Measurements from ENCODE around the gene MN1.

Gene MN1

GRCh38 chr22:27731621-27732020 lies 69.9 kb downstream of the MN1 start:
- H3K27me3 ChIP-seq (ENCODE audit: insufficient read depth, low read length, poor library complexity): no peaks in the 10 kb centered on the region
- H3K9ac ChIP-seq (ENCODE audit: low read length): no peak overlapping the region
- peaks cover 2% of the 10 kb centered on the region for H3K79me1 ChIP-seq (ENCODE audit: low read length)
- no peak overlapping the region for H3K18ac ChIP-seq (ENCODE audit: low read length)
- H4K8ac ChIP-seq (ENCODE audit: low read depth, low read length): no peak overlapping the region
- H3K23ac ChIP-seq (ENCODE audit: low read length): no peak overlapping the region
- peaks cover 8% of the 10 kb centered on the region for H3K4me1 ChIP-seq (ENCODE audit: control insufficient read depth, low read depth, low read length)
- no peak for DNase-seq
- H2BK5ac ChIP-seq (ENCODE audit: low read length): no peak overlapping the region
- H3K4me2 ChIP-seq (ENCODE audit: low read length): no peak overlapping the region
- no peak overlapping the region for H2AK5ac ChIP-seq (ENCODE audit: low read length)
- H4K5ac ChIP-seq (ENCODE audit: low read length): no peak overlapping the region
- no peak overlapping the region for H3K56ac ChIP-seq (ENCODE audit: low read length)
- no peak overlapping the region for H2BK15ac ChIP-seq (replicated peaks; ENCODE audit: low read depth)
- peaks cover 8% of the 10 kb centered on the region for H3K79me2 ChIP-seq (ENCODE audit: control insufficient read depth, insufficient read depth, low read length)
- WGBS (ENCODE audit: extremely low coverage, insufficient coverage, low lambda C conversion rate): no CpG with 5 or more reads among the region's 3 CpGs
- H3K4ac ChIP-seq (ENCODE audit: low read depth, low read length): no peak overlapping the region
- H3K36me3 ChIP-seq (ENCODE audit: control insufficient read depth, insufficient read depth, low read length): no peaks in the 10 kb centered on the region
- H3K27ac ChIP-seq (ENCODE audit: low read depth, low read length): no peak overlapping the region
- no peak overlapping the region for H2BK120ac ChIP-seq (ENCODE audit: low read depth, low read length)
- H3K4me3 ChIP-seq (ENCODE audit: low read length): no peak overlapping the region

GRCh38 chr22:27730641-27731433 lies 70.7 kb downstream of the MN1 start:
- Histone ChIP-seq H3K4me3 (ENCODE audit: low read length) (no peak overlapping the region), H2AK5ac (ENCODE audit: low read length) (no peak overlapping the region), H2BK15ac (replicated peaks; ENCODE audit: low read depth) (no peak overlapping the region), H2BK5ac (ENCODE audit: low read length) (no peak overlapping the region), H3K79me1 (ENCODE audit: low read length) (peaks cover 2% of the 10 kb centered on the region), H4K5ac (ENCODE audit: low read length) (no peak overlapping the region), H3K27me3 (ENCODE audit: insufficient read depth, low read length, poor library complexity) (no peaks in the 10 kb centered on the region), H3K36me3 (ENCODE audit: control insufficient read depth, insufficient read depth, low read length) (no peaks in the 10 kb centered on the region), H3K4me2 (ENCODE audit: low read length) (no peak overlapping the region), H3K9ac (ENCODE audit: low read length) (no peak overlapping the region), H3K23ac (ENCODE audit: low read length) (no peak overlapping the region), H3K27ac (ENCODE audit: low read depth, low read length) (no peak overlapping the region), H4K8ac (ENCODE audit: low read depth, low read length) (no peak overlapping the region), H3K4me1 (ENCODE audit: control insufficient read depth, low read depth, low read length) (peaks cover 10% of the 10 kb centered on the region), H3K18ac (ENCODE audit: low read length) (no peak overlapping the region), H3K56ac (ENCODE audit: low read length) (no peak overlapping the region), H3K4ac (ENCODE audit: low read depth, low read length) (no peak overlapping the region), H3K79me2 (ENCODE audit: control insufficient read depth, insufficient read depth, low read length) (peaks cover 6% of the 10 kb centered on the region), H2BK120ac (ENCODE audit: low read depth, low read length) (no peak overlapping the region)
- peak; percentile 83 for DNase-seq
- WGBS (ENCODE audit: extremely low coverage, insufficient coverage, low lambda C conversion rate): no CpG with 5 or more reads among the region's 9 CpGs

- Histone ChIP-seq H3K79me2 (ENCODE audit: control insufficient read depth, insufficient read depth, low read length) (peaks cover 7% of the 10 kb centered on the region), H3K18ac (ENCODE audit: low read length) (no peak overlapping the region), H3K27ac (ENCODE audit: low read depth, low read length) (no peak overlapping the region), H3K4ac (ENCODE audit: low read depth, low read length) (no peak overlapping the region), H2BK120ac (ENCODE audit: low read depth, low read length) (no peak overlapping the region), H2BK5ac (ENCODE audit: low read length) (no peak overlapping the region), H3K79me1 (ENCODE audit: low read length) (peaks cover 2% of the 10 kb centered on the region), H4K8ac (ENCODE audit: low read depth, low read length) (no peak overlapping the region), H3K9ac (ENCODE audit: low read length) (no peak overlapping the region), H3K23ac (ENCODE audit: low read length) (no peak overlapping the region), H3K4me1 (ENCODE audit: control insufficient read depth, low read depth, low read length) (peaks cover 10% of the 10 kb centered on the region), H3K36me3 (ENCODE audit: control insufficient read depth, insufficient read depth, low read length) (no peaks in the 10 kb centered on the region), H3K56ac (ENCODE audit: low read length) (peak overlapping the region; percentile 27), H3K27me3 (ENCODE audit: insufficient read depth, low read length, poor library complexity) (no peaks in the 10 kb centered on the region), H3K4me3 (ENCODE audit: low read length) (no peak overlapping the region), H2AK5ac (ENCODE audit: low read length) (no peak overlapping the region), H2BK15ac (replicated peaks; ENCODE audit: low read depth) (no peak overlapping the region), H4K5ac (ENCODE audit: low read length) (no peak overlapping the region), H3K4me2 (ENCODE audit: low read length) (no peak overlapping the region)
- WGBS (ENCODE audit: extremely low coverage, insufficient coverage, low lambda C conversion rate): no CpG with 5 or more reads among the region's 4 CpGs
- no peak for DNase-seq
Measured at GRCh38 chr22:27729246-27729645, 72.3 kb downstream of the MN1 start.

- Histone ChIP-seq H2BK120ac (ENCODE audit: low read depth, low read length) (no peak overlapping the region), H3K4me3 (ENCODE audit: low read length) (no peak overlapping the region), H3K18ac (ENCODE audit: low read length) (no peak overlapping the region), H3K4me2 (ENCODE audit: low read length) (no peak overlapping the region), H4K5ac (ENCODE audit: low read length) (peak overlapping the region; percentile 60), H3K79me1 (ENCODE audit: low read length) (peaks cover 2% of the 10 kb centered on the region), H3K4me1 (ENCODE audit: control insufficient read depth, low read depth, low read length) (peaks cover 10% of the 10 kb centered on the region), H3K27me3 (ENCODE audit: insufficient read depth, low read length, poor library complexity) (no peaks in the 10 kb centered on the region), H2BK5ac (ENCODE audit: low read length) (peak overlapping the region; percentile 24), H2BK15ac (replicated peaks; ENCODE audit: low read depth) (no peak overlapping the region), H3K9ac (ENCODE audit: low read length) (peak overlapping the region; percentile 24), H4K8ac (ENCODE audit: low read depth, low read length) (no peak overlapping the region), H3K56ac (ENCODE audit: low read length) (peak overlapping the region; percentile 81), H3K23ac (ENCODE audit: low read length) (no peak overlapping the region), H3K79me2 (ENCODE audit: control insufficient read depth, insufficient read depth, low read length) (peaks cover 9% of the 10 kb centered on the region), H3K4ac (ENCODE audit: low read depth, low read length) (no peak overlapping the region), H3K27ac (ENCODE audit: low read depth, low read length) (no peak overlapping the region), H2AK5ac (ENCODE audit: low read length) (peak overlapping the region; percentile 52), H3K36me3 (ENCODE audit: control insufficient read depth, insufficient read depth, low read length) (no peaks in the 10 kb centered on the region)
- WGBS (ENCODE audit: extremely low coverage, insufficient coverage, low lambda C conversion rate): no CpG with 5 or more reads among the region's 4 CpGs
- DNase-seq: no peak
Measured at GRCh38 chr22:27727673-27728451, 73.7 kb downstream of the MN1 start.

GRCh38 chr22:27726686-27727449 lies 74.7 kb downstream of the MN1 start:
- Histone ChIP-seq H3K23ac (ENCODE audit: low read length) (no peak overlapping the region), H3K27ac (ENCODE audit: low read depth, low read length) (no peak overlapping the region), H3K4me1 (ENCODE audit: control insufficient read depth, low read depth, low read length) (peaks cover 10% of the 10 kb centered on the region), H3K79me1 (ENCODE audit: low read length) (peaks cover 2% of the 10 kb centered on the region), H2AK5ac (ENCODE audit: low read length) (peak overlapping the region; percentile 52), H2BK5ac (ENCODE audit: low read length) (peak overlapping the region; percentile 58), H2BK15ac (replicated peaks; ENCODE audit: low read depth) (no peak overlapping the region), H3K4ac (ENCODE audit: low read depth, low read length) (no peak overlapping the region), H3K4me3 (ENCODE audit: low read length) (no peak overlapping the region), H3K9ac (ENCODE audit: low read length) (peak overlapping the region; percentile 24), H3K56ac (ENCODE audit: low read length) (peak overlapping the region; percentile 81), H3K36me3 (ENCODE audit: control insufficient read depth, insufficient read depth, low read length) (no peaks in the 10 kb centered on the region), H3K27me3 (ENCODE audit: insufficient read depth, low read length, poor library complexity) (no peaks in the 10 kb centered on the region), H3K79me2 (ENCODE audit: control insufficient read depth, insufficient read depth, low read length) (peaks cover 9% of the 10 kb centered on the region), H3K4me2 (ENCODE audit: low read length) (no peak overlapping the region), H4K5ac (ENCODE audit: low read length) (no peak overlapping the region), H3K18ac (ENCODE audit: low read length) (no peak overlapping the region), H4K8ac (ENCODE audit: low read depth, low read length) (no peak overlapping the region), H2BK120ac (ENCODE audit: low read depth, low read length) (no peak overlapping the region)
- peak; percentile 71 for DNase-seq
- no CpG with 5 or more reads among the region's 13 CpGs for WGBS (ENCODE audit: extremely low coverage, insufficient coverage, low lambda C conversion rate)
